K562 (cell line): ENCODE measurements around the gene AMH. TPM values are rescaled to one million over a fixed set of nuclear protein-coding genes. Genes with fewer than 3 reads are reported as not detected.

Experiments used
- JUND ChIP-seq, 2 experiments: IDR thresholded peaks; 2 replicates in 1 of 2; 3 replicates in 1 of 2; pipeline ENCODE4 v1.6.1; 2011; ENCODE audit warnings: borderline replicate concordance in 2 of 2, low read depth in 2 of 2, low read length in 2 of 2, improper control_type of control experiment in 1 of 2, missing biosample characterization in 1 of 2, missing genetic modification characterization in 1 of 2, missing genetic modification reagents in 1 of 2
- MCM7 ChIP-seq, 2 experiments: fragments of 450-650 bp; IDR thresholded peaks; 2 replicates each; pipeline ENCODE4 v1.6.1; 2016 to 2018
- POLR2G ChIP-seq: fragments of 200-400 bp; formaldehyde crosslinking; IDR thresholded peaks from 2 replicates; pipeline ENCODE4 v1.6.1; 2017; ENCODE audit warnings: low read depth, mild to moderate bottlenecking, antibody characterized with exemption, low read length, moderate library complexity
- SMAD3 ChIP-seq: fragments of 450-650 bp; formaldehyde crosslinking; conservative IDR thresholded peaks from 2 replicates; pipeline ENCODE4 v1.4.0; 2020; ENCODE audit warnings: mild to moderate bottlenecking
- SMARCC2 ChIP-seq: fragments of 450-650 bp; IDR thresholded peaks from 2 replicates; pipeline ENCODE4 v1.6.1; 2017; ENCODE audit warnings: antibody characterized with exemption, moderate library complexity, mild to moderate bottlenecking, low read depth
- SRSF9 ChIP-seq: fragments of 200-400 bp; formaldehyde crosslinking; IDR thresholded peaks from 2 replicates; pipeline ENCODE4 v1.6.1; 2017; ENCODE audit warnings: low read depth, low read length, borderline replicate concordance
- ZBED1 ChIP-seq: IDR thresholded peaks from 2 replicates; pipeline ENCODE4 v1.6.1; 2014
- ZBTB7A ChIP-seq: IDR thresholded peaks from 2 replicates; pipeline ENCODE4 v1.6.1; 2011; ENCODE audit warnings: low read depth, mild to moderate bottlenecking, low read length, moderate library complexity, borderline replicate concordance; ENCODE audit not compliant: control insufficient read depth
- polyA plus RNA-seq, 8 experiments: library from polyadenylated mRNA; depleted of rRNA in 4 of 8; stranded (reverse) in 5 of 8; unstranded in 3 of 8; fragments of >200 nt; fragmentation: Nextera tagmentation in 2 of 8; fragmentation: Illumina TruSeq in 1 of 8; extraction: Ambion mirVana in 2 of 8; extraction: Trizol in 1 of 8; gene quantifications; 2 replicates each; pipeline versions ENCODE4 v1.2.1 to v1.2.3, GENCODE V29; 2011 to 2014; ENCODE audit warnings: inconsistent platforms in 1 of 8, missing spikeins in 1 of 8
- total RNA-seq, 7 experiments: library from RNA; depleted of rRNA in 6 of 7; stranded (reverse); fragments of >200 nt in 6 of 7; fragmentation: Illumina TruSeq in 2 of 7; extraction: Trizol in 2 of 7; gene quantifications; 2 replicates each; pipeline versions ENCODE4 v1.2.1 to v1.2.3, GENCODE V29; 2011 to 2021; ENCODE audit warnings: low replicate concordance in 1 of 7
- TF ChIP-seq, protein P1 (sequence below): sonication (generic); formaldehyde crosslinking; IDR thresholded peaks from 2 replicates; pipeline ENCODE4 v1.8.0; 2022; ENCODE audit warnings: mild to moderate bottlenecking, missing genetic modification reagents
- TF ChIP-seq, protein P2 (sequence below): fragments of 450-650 bp; IDR thresholded peaks from 2 replicates; pipeline ENCODE4 v1.6.1; 2016; ENCODE audit warnings: mild to moderate bottlenecking, moderate library complexity

The AMH gene
- total and polyA plus RNA-seq, 9 of the 15 experiments (the other 6 are each of a cell fraction or from before 2014, with no cell fraction given), result 0.29 to 27.4 (median 2.6) TPM; not detected in 2

DNA sequence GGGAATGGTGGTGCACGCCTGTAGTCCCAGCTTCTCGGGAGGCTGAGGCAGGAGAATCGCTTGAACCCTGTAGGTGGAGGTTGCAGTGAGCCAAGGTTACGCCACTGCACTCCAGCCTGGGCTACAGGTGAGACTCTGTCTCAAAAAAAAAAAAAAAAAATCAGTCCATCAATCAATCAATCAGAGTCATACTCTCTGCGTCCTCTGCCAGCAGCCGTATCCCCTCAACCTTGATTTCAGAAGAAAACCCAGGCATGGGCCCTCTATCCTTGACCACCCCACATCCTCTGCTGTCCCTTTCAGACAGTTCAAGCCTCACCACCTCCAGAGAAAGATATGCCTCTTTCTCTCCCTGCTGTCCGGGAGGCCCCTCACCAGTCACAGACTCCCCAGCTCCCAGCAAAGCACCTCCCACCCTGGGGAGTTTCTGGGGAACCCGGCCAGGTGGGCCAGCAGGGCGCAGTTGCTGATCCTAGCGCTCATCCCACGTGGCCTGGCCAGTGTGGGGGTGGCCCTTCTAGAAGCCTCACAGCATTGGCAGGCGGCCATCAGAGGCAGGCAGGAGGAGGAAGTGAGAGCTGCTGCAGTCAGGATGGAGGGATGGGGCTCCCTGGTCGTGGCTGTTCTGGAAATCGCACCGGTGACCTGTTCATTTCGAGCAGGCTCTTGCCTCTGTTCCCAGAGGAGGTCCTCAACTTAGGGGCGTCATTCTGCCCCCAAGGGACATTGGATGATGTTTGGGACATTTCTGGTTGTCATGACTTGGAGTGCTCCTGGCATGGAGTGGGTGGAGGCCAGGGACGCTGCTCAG lies 17.3 kb downstream of the AMH start (continued):
- TF ChIP-seq, protein P1, sequence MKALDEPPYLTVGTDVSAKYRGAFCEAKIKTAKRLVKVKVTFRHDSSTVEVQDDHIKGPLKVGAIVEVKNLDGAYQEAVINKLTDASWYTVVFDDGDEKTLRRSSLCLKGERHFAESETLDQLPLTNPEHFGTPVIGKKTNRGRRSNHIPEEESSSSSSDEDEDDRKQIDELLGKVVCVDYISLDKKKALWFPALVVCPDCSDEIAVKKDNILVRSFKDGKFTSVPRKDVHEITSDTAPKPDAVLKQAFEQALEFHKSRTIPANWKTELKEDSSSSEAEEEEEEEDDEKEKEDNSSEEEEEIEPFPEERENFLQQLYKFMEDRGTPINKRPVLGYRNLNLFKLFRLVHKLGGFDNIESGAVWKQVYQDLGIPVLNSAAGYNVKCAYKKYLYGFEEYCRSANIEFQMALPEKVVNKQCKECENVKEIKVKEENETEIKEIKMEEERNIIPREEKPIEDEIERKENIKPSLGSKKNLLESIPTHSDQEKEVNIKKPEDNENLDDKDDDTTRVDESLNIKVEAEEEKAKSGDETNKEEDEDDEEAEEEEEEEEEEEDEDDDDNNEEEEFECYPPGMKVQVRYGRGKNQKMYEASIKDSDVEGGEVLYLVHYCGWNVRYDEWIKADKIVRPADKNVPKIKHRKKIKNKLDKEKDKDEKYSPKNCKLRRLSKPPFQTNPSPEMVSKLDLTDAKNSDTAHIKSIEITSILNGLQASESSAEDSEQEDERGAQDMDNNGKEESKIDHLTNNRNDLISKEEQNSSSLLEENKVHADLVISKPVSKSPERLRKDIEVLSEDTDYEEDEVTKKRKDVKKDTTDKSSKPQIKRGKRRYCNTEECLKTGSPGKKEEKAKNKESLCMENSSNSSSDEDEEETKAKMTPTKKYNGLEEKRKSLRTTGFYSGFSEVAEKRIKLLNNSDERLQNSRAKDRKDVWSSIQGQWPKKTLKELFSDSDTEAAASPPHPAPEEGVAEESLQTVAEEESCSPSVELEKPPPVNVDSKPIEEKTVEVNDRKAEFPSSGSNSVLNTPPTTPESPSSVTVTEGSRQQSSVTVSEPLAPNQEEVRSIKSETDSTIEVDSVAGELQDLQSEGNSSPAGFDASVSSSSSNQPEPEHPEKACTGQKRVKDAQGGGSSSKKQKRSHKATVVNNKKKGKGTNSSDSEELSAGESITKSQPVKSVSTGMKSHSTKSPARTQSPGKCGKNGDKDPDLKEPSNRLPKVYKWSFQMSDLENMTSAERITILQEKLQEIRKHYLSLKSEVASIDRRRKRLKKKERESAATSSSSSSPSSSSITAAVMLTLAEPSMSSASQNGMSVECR, result peak; percentile 37; the same call in 1 of the 2 replicates
- TF ChIP-seq, protein P2, sequence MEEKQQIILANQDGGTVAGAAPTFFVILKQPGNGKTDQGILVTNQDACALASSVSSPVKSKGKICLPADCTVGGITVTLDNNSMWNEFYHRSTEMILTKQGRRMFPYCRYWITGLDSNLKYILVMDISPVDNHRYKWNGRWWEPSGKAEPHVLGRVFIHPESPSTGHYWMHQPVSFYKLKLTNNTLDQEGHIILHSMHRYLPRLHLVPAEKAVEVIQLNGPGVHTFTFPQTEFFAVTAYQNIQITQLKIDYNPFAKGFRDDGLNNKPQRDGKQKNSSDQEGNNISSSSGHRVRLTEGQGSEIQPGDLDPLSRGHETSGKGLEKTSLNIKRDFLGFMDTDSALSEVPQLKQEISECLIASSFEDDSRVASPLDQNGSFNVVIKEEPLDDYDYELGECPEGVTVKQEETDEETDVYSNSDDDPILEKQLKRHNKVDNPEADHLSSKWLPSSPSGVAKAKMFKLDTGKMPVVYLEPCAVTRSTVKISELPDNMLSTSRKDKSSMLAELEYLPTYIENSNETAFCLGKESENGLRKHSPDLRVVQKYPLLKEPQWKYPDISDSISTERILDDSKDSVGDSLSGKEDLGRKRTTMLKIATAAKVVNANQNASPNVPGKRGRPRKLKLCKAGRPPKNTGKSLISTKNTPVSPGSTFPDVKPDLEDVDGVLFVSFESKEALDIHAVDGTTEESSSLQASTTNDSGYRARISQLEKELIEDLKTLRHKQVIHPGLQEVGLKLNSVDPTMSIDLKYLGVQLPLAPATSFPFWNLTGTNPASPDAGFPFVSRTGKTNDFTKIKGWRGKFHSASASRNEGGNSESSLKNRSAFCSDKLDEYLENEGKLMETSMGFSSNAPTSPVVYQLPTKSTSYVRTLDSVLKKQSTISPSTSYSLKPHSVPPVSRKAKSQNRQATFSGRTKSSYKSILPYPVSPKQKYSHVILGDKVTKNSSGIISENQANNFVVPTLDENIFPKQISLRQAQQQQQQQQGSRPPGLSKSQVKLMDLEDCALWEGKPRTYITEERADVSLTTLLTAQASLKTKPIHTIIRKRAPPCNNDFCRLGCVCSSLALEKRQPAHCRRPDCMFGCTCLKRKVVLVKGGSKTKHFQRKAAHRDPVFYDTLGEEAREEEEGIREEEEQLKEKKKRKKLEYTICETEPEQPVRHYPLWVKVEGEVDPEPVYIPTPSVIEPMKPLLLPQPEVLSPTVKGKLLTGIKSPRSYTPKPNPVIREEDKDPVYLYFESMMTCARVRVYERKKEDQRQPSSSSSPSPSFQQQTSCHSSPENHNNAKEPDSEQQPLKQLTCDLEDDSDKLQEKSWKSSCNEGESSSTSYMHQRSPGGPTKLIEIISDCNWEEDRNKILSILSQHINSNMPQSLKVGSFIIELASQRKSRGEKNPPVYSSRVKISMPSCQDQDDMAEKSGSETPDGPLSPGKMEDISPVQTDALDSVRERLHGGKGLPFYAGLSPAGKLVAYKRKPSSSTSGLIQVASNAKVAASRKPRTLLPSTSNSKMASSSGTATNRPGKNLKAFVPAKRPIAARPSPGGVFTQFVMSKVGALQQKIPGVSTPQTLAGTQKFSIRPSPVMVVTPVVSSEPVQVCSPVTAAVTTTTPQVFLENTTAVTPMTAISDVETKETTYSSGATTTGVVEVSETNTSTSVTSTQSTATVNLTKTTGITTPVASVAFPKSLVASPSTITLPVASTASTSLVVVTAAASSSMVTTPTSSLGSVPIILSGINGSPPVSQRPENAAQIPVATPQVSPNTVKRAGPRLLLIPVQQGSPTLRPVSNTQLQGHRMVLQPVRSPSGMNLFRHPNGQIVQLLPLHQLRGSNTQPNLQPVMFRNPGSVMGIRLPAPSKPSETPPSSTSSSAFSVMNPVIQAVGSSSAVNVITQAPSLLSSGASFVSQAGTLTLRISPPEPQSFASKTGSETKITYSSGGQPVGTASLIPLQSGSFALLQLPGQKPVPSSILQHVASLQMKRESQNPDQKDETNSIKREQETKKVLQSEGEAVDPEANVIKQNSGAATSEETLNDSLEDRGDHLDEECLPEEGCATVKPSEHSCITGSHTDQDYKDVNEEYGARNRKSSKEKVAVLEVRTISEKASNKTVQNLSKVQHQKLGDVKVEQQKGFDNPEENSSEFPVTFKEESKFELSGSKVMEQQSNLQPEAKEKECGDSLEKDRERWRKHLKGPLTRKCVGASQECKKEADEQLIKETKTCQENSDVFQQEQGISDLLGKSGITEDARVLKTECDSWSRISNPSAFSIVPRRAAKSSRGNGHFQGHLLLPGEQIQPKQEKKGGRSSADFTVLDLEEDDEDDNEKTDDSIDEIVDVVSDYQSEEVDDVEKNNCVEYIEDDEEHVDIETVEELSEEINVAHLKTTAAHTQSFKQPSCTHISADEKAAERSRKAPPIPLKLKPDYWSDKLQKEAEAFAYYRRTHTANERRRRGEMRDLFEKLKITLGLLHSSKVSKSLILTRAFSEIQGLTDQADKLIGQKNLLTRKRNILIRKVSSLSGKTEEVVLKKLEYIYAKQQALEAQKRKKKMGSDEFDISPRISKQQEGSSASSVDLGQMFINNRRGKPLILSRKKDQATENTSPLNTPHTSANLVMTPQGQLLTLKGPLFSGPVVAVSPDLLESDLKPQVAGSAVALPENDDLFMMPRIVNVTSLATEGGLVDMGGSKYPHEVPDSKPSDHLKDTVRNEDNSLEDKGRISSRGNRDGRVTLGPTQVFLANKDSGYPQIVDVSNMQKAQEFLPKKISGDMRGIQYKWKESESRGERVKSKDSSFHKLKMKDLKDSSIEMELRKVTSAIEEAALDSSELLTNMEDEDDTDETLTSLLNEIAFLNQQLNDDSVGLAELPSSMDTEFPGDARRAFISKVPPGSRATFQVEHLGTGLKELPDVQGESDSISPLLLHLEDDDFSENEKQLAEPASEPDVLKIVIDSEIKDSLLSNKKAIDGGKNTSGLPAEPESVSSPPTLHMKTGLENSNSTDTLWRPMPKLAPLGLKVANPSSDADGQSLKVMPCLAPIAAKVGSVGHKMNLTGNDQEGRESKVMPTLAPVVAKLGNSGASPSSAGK, result peak; percentile 86; the same call in 1 of the 2 replicates
- TF ChIP-seq ZBED1 (no peak), SMAD3 (no peak), JUND (IDR thresholded peaks at IDR 0.05; ENCODE audit: borderline replicate concordance, low read depth, low read length) (peak; percentile 54), JUND (tag; IDR thresholded peaks at IDR 0.05; ENCODE audit: borderline replicate concordance, low read depth, low read length) (peak; percentile 51; the same call in 1 of the 3 replicates), SRSF9 (no peak), ZBTB7A (peak; percentile 43; the same call in 1 of the 2 replicates), POLR2G (peak; percentile 79), MCM7 (IDR thresholded peaks at IDR 0.05) (no peak), SMARCC2 (no peak)
